Spleen (tissue), 11 donors: ENCODE results near the gene PSMB2. TPM values are rescaled to one million over a fixed set of nuclear protein-coding genes. Genes with fewer than 3 reads are reported as not detected.

Experiments used
- DNase-seq: peaks from one replicate; pipeline ENCODE4 v3.0.0-alpha.2; 2020
- H3K27ac ChIP-seq, 8 donors: fragments of 200-600 bp; sonication (generic) in 7 of 8; 1 replicate in 4 of 8; 2 replicates in 4 of 8; pipeline versions ENCODE4 v1.5.0 to v1.8.0; 2016 to 2021; ENCODE audit warnings: inconsistent platforms in 4 of 8, mild to moderate bottlenecking in 4 of 8, moderate library complexity in 1 of 8
- H3K27me3 ChIP-seq, 7 donors: fragments of 200-600 bp; sonication (generic) in 6 of 7; replicated peaks in 1 of 7; 1 replicate in 4 of 7; 2 replicates in 3 of 7; pipeline versions ENCODE4 v1.5.0 to v1.8.0; 2016 to 2021; ENCODE audit warnings: inconsistent platforms in 3 of 7, mild to moderate bottlenecking in 1 of 7
- H3K36me3 ChIP-seq, 6 donors: fragments of 200-600 bp; sonication (generic) in 5 of 6; 1 replicate in 4 of 6; 2 replicates in 2 of 6; pipeline versions ENCODE4 v1.5.0 to v1.8.0; 2016 to 2021; ENCODE audit warnings: inconsistent platforms in 2 of 6
- H3K4me1 ChIP-seq, 6 donors: fragments of 200-600 bp; sonication (generic) in 5 of 6; 1 replicate in 3 of 6; 2 replicates in 3 of 6; pipeline versions ENCODE4 v1.5.0 to v1.8.0; 2016 to 2021; ENCODE audit warnings: inconsistent platforms in 3 of 6
- H3K4me3 ChIP-seq, 8 donors: fragments of 200-600 bp; sonication (generic) in 7 of 8; 1 replicate in 4 of 8; 2 replicates in 4 of 8; pipeline versions ENCODE4 v1.5.0 to v1.8.0; 2016 to 2021; ENCODE audit warnings: inconsistent platforms in 4 of 8, mild to moderate bottlenecking in 4 of 8, moderate library complexity in 2 of 8
- H3K9me3 ChIP-seq, 8 donors: fragments of 200-600 bp; sonication (generic) in 7 of 8; 1 replicate in 4 of 8; 2 replicates in 4 of 8; pipeline versions ENCODE4 v1.5.0 to v1.8.0; 2016 to 2021; ENCODE audit warnings: inconsistent platforms in 4 of 8
- CTCF ChIP-seq, 11 experiments: fragments of 200-600 bp in 7 of 11; fragments of 450-650 bp in 4 of 11; sonication (generic) in 4 of 11; IDR thresholded peaks in 8 of 11; conservative IDR thresholded peaks in 3 of 11; 1 replicate in 7 of 11; 2 replicates in 4 of 11; pipeline versions ENCODE4 v1.4.0 to v1.8.0; 2016 to 2021; ENCODE audit warnings: antibody characterized with exemption in 11 of 11, inconsistent platforms in 4 of 11, mild to moderate bottlenecking in 1 of 11
- POLR2A ChIP-seq, 3 donors: fragments of 450-650 bp; IDR thresholded peaks; one replicate each; pipeline ENCODE4 v1.5.1; 2017; ENCODE audit warnings: antibody characterized with exemption in 3 of 3, mild to moderate bottlenecking in 1 of 3
- POLR2AphosphoS5 ChIP-seq, 3 donors: sonication (generic); formaldehyde crosslinking; IDR thresholded peaks; one replicate each; pipeline ENCODE4 v1.5.1; 2017; ENCODE audit warnings: antibody characterized with exemption in 3 of 3
- WGBS, 5 donors: extraction: QIAGEN DNeasy Blood & Tissue Kit in 3 of 5; methylation state at CpG; one replicate each; pipeline versions ENCODE4 v1.1.5 to v1.1.7; 2013 to 2018; 5-methylcytosine and 5-hydroxymethylcytosine counted together
- intact Hi-C: fragments of 100-400 bp; cut with DNase I; formaldehyde crosslinking; loops from one replicate; pipeline ENCODE4 v1.15.0; 2023; ENCODE audit warnings: low total_unique reads
- polyA plus RNA-seq, 3 donors: library from polyadenylated mRNA; stranded (reverse); fragments of 200-250 nt; gene quantifications; one replicate each; pipeline ENCODE4 v1.2.1, GENCODE V29; 2013
- total RNA-seq, 7 donors: library from RNA; depleted of rRNA in 3 of 7; stranded (reverse); fragments of >200 nt in 3 of 7; fragmentation: NEBNext Ultra II Directional in 4 of 7; extraction: Animal tissue kit (Norgen Biotek cat#: 25700) in 4 of 7; gene quantifications; one replicate each; pipeline versions ENCODE4 v1.1.0 to v1.2.1, GENCODE V29; 2016 to 2021
- donor health status: healthy with polysubstance abuse.
- donor health status: DM: no; HTN: no; CAD: no; lungs with moderate emphysema.
- donor health status: DM: no; HTN: no; CAD: no.
- donor health status: Bipolar disorder and iron deficiency.
- donor health status: healthy.
- donor health status: DM: no; HTN: no; CAD: no.
- donor health status: DM: yes; HTN: yes; CAD: no.

PSMB2 gene
- total and polyA plus RNA-seq, 10 donors: 20.7 to 49.2 (median 45.1) TPM

GRCh38 chr1:35592991-35593769, 48.1 kb downstream of the PSMB2 start:
- Histone ChIP-seq H3K36me3 (peaks cover 0 to 57% (median 3%) of the 10 kb centered on the region in 6 donors), H3K9me3 (no peaks in the 10 kb centered on the region), H3K27me3 (no peaks in the 10 kb centered on the region), H3K4me1 (peaks cover 3 to 16% (median 7%) of the 10 kb centered on the region in 6 donors), H3K4me3 (no peak overlapping the region), H3K27ac (peak overlapping the region in 1 of 8 donors; percentile 0)
- intact Hi-C loops: no loop called here
- DNase-seq: no peak
- 53 to 66% (median 63%) methylated on average over 8 of the region's 8 CpGs for WGBS, 5 donors
- no peak for TF ChIP-seq CTCF (IDR thresholded peaks at IDR 0.05 in 8 of 11, conservative IDR thresholded peaks at IDR 0.05 in 3 of 11)
- peak in 1 of 3 donors; percentile 4 for TF ChIP-seq POLR2AphosphoS5 (IDR thresholded peaks at IDR 0.05)
- no peak for TF ChIP-seq POLR2A (IDR thresholded peaks at IDR 0.05)

GRCh38 chr1:35591211-35591610, 50.1 kb downstream of the PSMB2 start:
- intact Hi-C loops: no loop called here
- no peak for DNase-seq
- H3K9me3 ChIP-seq: no peaks in the 10 kb centered on the region
- H3K4me1 ChIP-seq: peaks cover 3 to 16% (median 7%) of the 10 kb centered on the region in 6 donors
- peaks cover 0 to 47% (median 3%) of the 10 kb centered on the region in 6 donors for H3K36me3 ChIP-seq
- no peak overlapping the region for H3K4me3 ChIP-seq
- no peaks in the 10 kb centered on the region for H3K27me3 ChIP-seq
- H3K27ac ChIP-seq: no peak overlapping the region
- WGBS, 5 donors: 93 to 96% (median 95%) methylated on average over 8 of the region's 8 CpGs
- TF ChIP-seq POLR2A (IDR thresholded peaks at IDR 0.05) (no peak), POLR2AphosphoS5 (IDR thresholded peaks at IDR 0.05) (no peak)

- 93 to 97% (median 95%) methylated on average over 5 to 25 of the region's 25 CpGs for WGBS, 5 donors
- H3K27me3 ChIP-seq: no peaks in the 10 kb centered on the region
- DNase-seq: no peak
- intact Hi-C loops: no loop called here
- TF ChIP-seq POLR2AphosphoS5 (IDR thresholded peaks at IDR 0.05) (peak in 1 of 3 donors; percentile 45), POLR2A (IDR thresholded peaks at IDR 0.05) (no peak)
- H3K36me3 ChIP-seq: peaks cover 0 to 41% (median 3%) of the 10 kb centered on the region in 6 donors
- H3K9me3 ChIP-seq: no peaks in the 10 kb centered on the region
- H3K4me1 ChIP-seq: peaks cover 3 to 16% (median 7%) of the 10 kb centered on the region in 6 donors
- H3K27ac ChIP-seq: no peak overlapping the region
- H3K4me3 ChIP-seq: no peak overlapping the region
Observed at GRCh38 chr1:35590476-35591040, 50.8 kb downstream of the PSMB2 start.

GRCh38 chr1:35589516-35590427, 51.6 kb downstream of the PSMB2 start:
- DNase-seq: no peak
- peaks cover 0 to 33% (median 3%) of the 10 kb centered on the region in 6 donors for H3K36me3 ChIP-seq
- H3K27ac ChIP-seq: no peak overlapping the region
- 93 to 97% (median 96%) methylated on average over 15 of the region's 15 CpGs for WGBS, 5 donors
- no peak overlapping the region for H3K4me3 ChIP-seq
- H3K4me1 ChIP-seq: peaks cover 3 to 16% (median 7%) of the 10 kb centered on the region in 6 donors
- H3K27me3 ChIP-seq: no peaks in the 10 kb centered on the region
- TF ChIP-seq CTCF (IDR thresholded peaks at IDR 0.05 in 8 of 11, conservative IDR thresholded peaks at IDR 0.05 in 3 of 11) (no peak), POLR2A (IDR thresholded peaks at IDR 0.05) (no peak), POLR2AphosphoS5 (IDR thresholded peaks at IDR 0.05) (no peak)
- no peaks in the 10 kb centered on the region for H3K9me3 ChIP-seq
- intact Hi-C loops: no loop called here
